Activated naive CD8-positive, alpha-beta T cell treated with anti-CD3 and anti-CD28 coated beads, Interleukin-2, amount 10 ng/mL, durations not matched to agents 7 days and 5 days (primary cell): Measurements from ENCODE around the gene CSMD2. TPM values are rescaled to one million over a fixed set of nuclear protein-coding genes. Genes with fewer than 3 reads are reported as not detected.

Experiments used
- ATAC-seq: fragments of 150-1000 bp; cut with Tn5 transposase; one replicate; pipeline ENCODE4 v1.10.0; 2021; ENCODE audit warnings: low read depth, moderate library complexity
- POLR2A ChIA-PET: fragments of 350-600 bp; sonication (Branson Sonifier 250); formaldehyde crosslinking; loops from one replicate; lab custom pipeline; 2021; ENCODE audit warnings: antibody characterized with exemption; lab: Charles Lee
- DNase-seq: peaks from one replicate; pipeline ENCODE4 v3.0.0; 2021
- H3K27ac Mint-ChIP-seq: one replicate; pipeline ENCODE4 v1.8.0; 2022; ENCODE audit warnings: mild to moderate bottlenecking, mixed read lengths
- H3K27me3 Mint-ChIP-seq: one replicate; pipeline ENCODE4 v1.8.0; 2022; ENCODE audit warnings: mild to moderate bottlenecking, moderate library complexity, mixed read lengths
- H3K36me3 Mint-ChIP-seq: one replicate; pipeline ENCODE4 v1.8.0; 2021; ENCODE audit warnings: mild to moderate bottlenecking, mixed read lengths
- H3K4me1 Mint-ChIP-seq: one replicate; pipeline ENCODE4 v1.8.0; 2021; ENCODE audit warnings: mixed read lengths
- H3K4me3 Mint-ChIP-seq: one replicate; pipeline ENCODE4 v1.8.0; 2022; ENCODE audit warnings: mild to moderate bottlenecking, moderate library complexity, mixed read lengths
- H3K9me3 Mint-ChIP-seq: one replicate; pipeline ENCODE4 v1.8.0; 2021; ENCODE audit warnings: mixed read lengths
- total RNA-seq, 2 experiments: library from RNA; stranded (reverse); gene quantifications; one replicate each; pipeline ENCODE4 v1.2.3, GENCODE V29; 2021

The CSMD2 gene
- total RNA-seq, 2 experiments from 2014 or later: not detected

DNA sequence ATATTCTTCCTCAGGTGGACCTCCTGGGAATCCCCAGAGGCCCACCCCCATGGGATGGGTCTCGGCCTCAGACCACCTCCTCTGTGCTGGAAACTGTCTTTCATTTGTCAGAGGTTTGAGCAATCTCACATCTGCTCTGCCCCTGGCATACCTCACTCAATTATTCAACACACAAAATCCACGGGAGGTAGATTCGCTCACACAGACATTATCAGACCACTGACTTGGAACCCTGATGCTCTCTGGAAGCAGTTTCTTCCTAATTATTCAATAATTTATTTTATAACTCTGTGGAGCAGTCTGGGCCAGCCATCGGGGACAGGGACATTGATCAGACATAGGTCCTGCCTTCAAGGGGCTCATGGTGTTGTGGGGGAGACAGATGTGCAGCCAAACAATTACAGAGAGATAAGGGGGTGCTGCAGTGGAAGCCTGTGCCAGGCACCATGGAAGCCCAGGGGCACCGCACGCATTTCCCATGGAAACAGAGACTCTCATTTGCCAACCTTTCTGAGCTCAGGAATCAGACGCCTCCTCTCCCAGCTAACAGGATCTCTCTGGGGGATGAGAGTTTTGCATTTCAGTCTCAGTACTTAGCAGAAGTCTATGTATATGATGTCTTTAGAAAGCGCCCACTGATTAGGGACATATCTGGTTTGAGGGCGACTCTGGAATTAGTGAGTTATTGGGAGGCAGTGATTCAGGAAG lies 204.7 kb downstream of the CSMD2 start:
- POLR2A ChIA-PET: no interaction called here
- Mint-ChIP-seq H3K36me3 (no peaks in the 10 kb centered on the region), H3K27me3 (peaks cover 7% of the 10 kb centered on the region), H3K4me1 (no peaks in the 10 kb centered on the region), H3K9me3 (no peaks in the 10 kb centered on the region), H3K27ac (no peak overlapping the region), H3K4me3 (no peak overlapping the region)
- ATAC-seq (no peak), DNase-seq (no peak)

DNA sequence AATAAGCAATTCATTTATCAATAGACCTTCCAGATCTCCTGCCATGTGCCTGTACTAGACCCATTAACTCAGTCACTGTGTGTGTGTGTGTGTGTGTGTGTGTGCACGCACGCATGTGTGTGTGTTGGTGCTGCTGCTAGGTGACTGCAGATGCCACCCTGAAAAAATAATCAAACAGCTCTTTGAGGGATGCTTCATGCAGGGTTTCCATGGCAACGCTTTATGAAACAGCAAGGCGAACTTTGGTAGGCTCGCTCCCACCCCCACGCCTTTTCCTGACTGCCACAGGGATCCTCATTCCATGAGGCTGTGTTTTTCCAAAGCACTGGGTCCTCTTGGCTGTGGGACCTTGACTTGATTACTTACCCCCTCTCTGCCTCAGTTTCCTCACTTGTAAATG lies 207.2 kb downstream of the CSMD2 start:
- POLR2A ChIA-PET: no interaction called here
- DNase-seq (no peak), ATAC-seq (no peak)
- peaks cover 7% of the 10 kb centered on the region for H3K27me3 Mint-ChIP-seq
- H3K4me3 Mint-ChIP-seq: no peak overlapping the region
- no peak overlapping the region for H3K27ac Mint-ChIP-seq
- H3K9me3 Mint-ChIP-seq: no peaks in the 10 kb centered on the region
- H3K4me1 Mint-ChIP-seq: no peaks in the 10 kb centered on the region
- H3K36me3 Mint-ChIP-seq: no peaks in the 10 kb centered on the region

DNA sequence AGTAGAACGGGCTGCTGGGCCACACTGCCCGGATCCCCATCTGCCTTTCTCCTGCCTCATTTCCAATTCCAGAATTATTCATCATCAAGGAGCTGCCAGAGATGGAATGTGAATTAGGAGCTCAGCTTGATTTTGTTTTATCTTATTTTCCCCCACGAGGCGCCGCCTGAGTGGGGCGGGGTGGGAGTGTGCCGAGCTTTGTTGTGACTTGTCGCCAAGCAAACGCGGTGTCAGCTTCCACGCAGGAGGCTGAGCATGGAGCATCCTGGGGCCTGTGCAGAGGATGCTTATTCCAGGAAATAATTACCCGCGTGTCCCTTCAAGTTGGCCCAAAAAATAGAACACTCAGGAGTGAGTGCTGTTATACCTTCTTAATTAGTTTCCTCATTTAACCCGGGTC lies 209.9 kb downstream of the CSMD2 start:
- Mint-ChIP-seq H3K9me3 (no peaks in the 10 kb centered on the region), H3K27me3 (peaks cover 4% of the 10 kb centered on the region), H3K4me3 (no peak overlapping the region), H3K4me1 (no peaks in the 10 kb centered on the region), H3K27ac (no peak overlapping the region), H3K36me3 (no peaks in the 10 kb centered on the region)
- POLR2A ChIA-PET: no interaction called here
- DNase-seq (no peak), ATAC-seq (no peak)

DNA sequence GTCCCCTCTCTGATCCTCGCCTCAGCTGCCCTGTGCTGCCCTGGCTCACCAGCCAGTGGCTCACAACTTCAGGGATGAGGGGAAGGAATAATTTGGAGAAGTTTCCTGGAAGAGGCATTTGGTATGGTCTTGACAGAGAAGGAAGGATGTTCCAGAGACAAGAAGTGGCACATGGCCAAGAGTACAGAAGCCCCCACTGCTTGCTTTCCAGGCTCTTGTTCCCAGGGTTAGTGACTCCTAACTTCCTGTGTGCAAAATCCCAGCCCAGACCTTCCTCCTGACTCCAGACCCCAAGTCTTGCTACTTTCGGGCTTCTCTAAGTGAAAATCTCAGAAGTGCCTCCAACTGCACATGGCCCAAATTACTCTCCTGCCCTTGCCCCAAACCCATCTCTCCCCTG lies 215.5 kb downstream of the CSMD2 start:
- Mint-ChIP-seq H3K4me3 (no peak overlapping the region), H3K27ac (no peak overlapping the region), H3K4me1 (no peaks in the 10 kb centered on the region), H3K36me3 (no peaks in the 10 kb centered on the region), H3K9me3 (no peaks in the 10 kb centered on the region), H3K27me3 (no peaks in the 10 kb centered on the region)
- POLR2A ChIA-PET: no interaction called here
- ATAC-seq: no peak
- no peak for DNase-seq

DNA sequence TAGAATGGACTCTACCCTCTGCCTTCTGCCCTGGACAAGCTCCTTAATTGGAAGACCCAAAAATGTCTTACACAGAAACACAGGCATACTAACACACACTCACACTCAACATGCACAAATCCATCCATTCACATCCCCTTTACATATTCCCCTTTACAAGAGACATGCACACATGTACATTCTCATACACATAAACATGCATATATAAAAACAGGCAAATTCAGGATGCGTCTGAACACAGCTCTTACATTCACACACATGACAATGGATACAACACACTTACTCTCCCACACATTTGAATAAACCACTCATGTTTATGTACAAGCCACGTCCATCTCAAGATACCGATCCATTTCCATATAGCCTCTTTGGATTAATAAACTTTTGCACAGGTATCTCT lies 216.7 kb downstream of the CSMD2 start:
- POLR2A ChIA-PET: no interaction called here
- Mint-ChIP-seq H3K4me1 (no peaks in the 10 kb centered on the region), H3K4me3 (no peak overlapping the region), H3K36me3 (no peaks in the 10 kb centered on the region), H3K9me3 (no peaks in the 10 kb centered on the region), H3K27me3 (no peaks in the 10 kb centered on the region), H3K27ac (no peak overlapping the region)
- ATAC-seq (no peak), DNase-seq (no peak)

DNA sequence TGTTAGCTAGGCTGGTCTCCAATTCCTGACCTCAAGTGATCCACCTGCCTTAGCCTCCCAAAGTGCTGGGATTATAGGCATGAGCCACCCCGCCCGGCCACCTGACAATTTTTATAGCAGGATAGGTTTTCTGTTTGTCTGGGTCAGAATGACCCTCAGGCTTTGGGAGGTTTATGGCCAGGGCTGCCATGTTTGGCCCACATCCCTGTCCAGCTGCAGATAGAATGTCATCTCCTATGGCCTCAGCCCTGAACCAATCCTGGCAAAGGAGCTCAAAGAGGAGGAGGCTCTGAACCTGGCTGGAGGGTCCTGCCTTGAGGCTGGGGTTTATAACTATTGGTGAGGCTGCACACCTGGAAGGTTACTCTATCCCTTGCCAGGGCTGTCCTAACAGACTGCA lies 218.2 kb downstream of the CSMD2 start:
- Mint-ChIP-seq H3K4me3 (no peak overlapping the region), H3K27me3 (no peaks in the 10 kb centered on the region), H3K27ac (no peak overlapping the region), H3K4me1 (no peaks in the 10 kb centered on the region), H3K9me3 (no peaks in the 10 kb centered on the region), H3K36me3 (no peaks in the 10 kb centered on the region)
- ATAC-seq: no peak
- POLR2A ChIA-PET: no interaction called here
- no peak for DNase-seq

DNA sequence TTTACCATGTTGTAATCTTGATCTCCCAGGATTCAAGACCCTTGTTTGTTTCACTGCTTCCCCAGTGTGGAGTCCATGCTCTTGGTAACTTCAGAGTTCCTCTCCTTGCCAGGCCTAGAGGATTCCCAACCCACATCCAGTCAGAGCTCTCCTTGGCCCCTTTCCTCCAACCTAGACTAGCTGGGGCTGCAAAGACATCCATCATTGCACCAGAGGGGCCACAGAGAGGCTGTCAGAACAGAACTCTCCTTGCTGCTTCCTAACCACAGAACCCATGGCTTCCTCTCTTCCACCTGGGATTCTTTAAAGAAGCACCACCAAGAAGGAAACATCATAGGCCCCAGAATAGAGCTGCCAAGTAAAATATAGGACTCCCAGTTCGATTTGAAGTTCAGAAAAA lies 220.2 kb downstream of the CSMD2 start:
- no peaks in the 10 kb centered on the region for H3K27me3 Mint-ChIP-seq
- POLR2A ChIA-PET: no interaction called here
- no peak overlapping the region for H3K4me3 Mint-ChIP-seq
- no peak for ATAC-seq
- H3K4me1 Mint-ChIP-seq: no peaks in the 10 kb centered on the region
- peaks cover 1% of the 10 kb centered on the region for H3K36me3 Mint-ChIP-seq
- peaks cover 1% of the 10 kb centered on the region for H3K9me3 Mint-ChIP-seq
- no peak for DNase-seq
- H3K27ac Mint-ChIP-seq: no peak overlapping the region

DNA sequence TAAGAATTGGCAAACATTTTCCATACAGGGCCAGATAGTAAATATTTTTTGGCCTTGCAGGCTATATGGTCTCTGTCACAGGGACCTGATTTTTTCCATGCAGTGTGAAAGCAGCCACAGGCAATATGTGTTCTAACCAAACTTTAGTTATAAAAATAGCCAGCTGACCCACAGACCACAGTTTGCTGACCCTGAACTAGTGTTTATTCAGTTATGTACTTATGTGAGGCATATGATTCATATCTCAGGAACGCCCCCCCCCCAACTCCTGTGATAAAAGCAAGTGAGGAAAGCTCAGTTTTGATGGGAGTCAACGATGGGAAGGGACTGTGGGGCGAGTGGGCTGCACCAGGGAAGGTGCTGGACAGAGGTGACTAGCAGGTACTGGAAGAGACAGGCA lies 221.1 kb downstream of the CSMD2 start:
- Mint-ChIP-seq H3K4me1 (no peaks in the 10 kb centered on the region), H3K27ac (no peak overlapping the region), H3K27me3 (no peaks in the 10 kb centered on the region), H3K36me3 (peaks cover 1% of the 10 kb centered on the region), H3K9me3 (peaks cover 2% of the 10 kb centered on the region), H3K4me3 (no peak overlapping the region)
- DNase-seq (no peak), ATAC-seq (no peak)
- POLR2A ChIA-PET: no interaction called here

DNA sequence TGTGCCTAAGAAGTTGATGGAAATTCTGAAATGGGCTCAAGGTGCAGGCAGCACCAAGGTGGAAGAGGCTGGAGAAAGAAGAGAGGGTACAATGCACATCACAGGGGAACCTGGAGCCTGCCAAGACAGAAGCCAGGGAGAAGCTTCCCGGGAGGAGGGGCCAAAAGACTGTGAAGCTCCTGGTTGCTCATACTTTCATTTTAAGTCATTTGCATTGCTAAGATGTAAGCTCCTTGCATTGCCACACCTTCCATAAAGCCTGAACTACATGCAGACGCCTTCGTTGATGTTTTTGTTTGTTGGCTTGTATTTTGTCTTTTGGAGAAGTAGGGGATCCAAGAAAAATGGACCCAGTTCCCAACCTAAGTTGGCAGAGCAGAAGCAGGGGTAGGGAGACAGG lies 232.2 kb downstream of the CSMD2 start:
- Mint-ChIP-seq H3K9me3 (peaks cover 3% of the 10 kb centered on the region), H3K27me3 (no peaks in the 10 kb centered on the region), H3K4me3 (no peak overlapping the region), H3K27ac (no peak overlapping the region), H3K36me3 (no peaks in the 10 kb centered on the region), H3K4me1 (no peaks in the 10 kb centered on the region)
- POLR2A ChIA-PET: no interaction called here
- no peak for DNase-seq
- no peak for ATAC-seq

DNA sequence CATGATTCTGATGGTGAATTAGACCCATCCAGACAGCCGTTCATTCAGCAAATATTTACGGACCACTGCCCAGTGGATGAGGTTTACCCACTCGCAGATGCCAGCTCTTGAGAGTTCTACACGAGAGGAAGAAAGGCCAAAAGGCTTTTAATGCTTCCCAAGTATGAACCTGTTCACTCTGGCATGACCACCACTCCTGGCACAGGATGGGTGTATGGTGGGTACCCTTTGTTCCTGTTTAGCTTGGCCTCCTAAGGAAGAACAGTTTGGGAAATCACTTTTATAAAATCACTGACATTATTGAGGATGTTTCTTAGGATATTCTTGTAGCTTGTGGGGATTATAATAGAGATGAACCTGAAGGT lies 233.9 kb downstream of the CSMD2 start:
- DNase-seq: no peak
- Mint-ChIP-seq H3K27ac (no peak overlapping the region), H3K36me3 (no peaks in the 10 kb centered on the region), H3K27me3 (no peaks in the 10 kb centered on the region), H3K9me3 (no peaks in the 10 kb centered on the region), H3K4me1 (no peaks in the 10 kb centered on the region), H3K4me3 (no peak overlapping the region)
- ATAC-seq: no peak
- POLR2A ChIA-PET: no interaction called here

DNA sequence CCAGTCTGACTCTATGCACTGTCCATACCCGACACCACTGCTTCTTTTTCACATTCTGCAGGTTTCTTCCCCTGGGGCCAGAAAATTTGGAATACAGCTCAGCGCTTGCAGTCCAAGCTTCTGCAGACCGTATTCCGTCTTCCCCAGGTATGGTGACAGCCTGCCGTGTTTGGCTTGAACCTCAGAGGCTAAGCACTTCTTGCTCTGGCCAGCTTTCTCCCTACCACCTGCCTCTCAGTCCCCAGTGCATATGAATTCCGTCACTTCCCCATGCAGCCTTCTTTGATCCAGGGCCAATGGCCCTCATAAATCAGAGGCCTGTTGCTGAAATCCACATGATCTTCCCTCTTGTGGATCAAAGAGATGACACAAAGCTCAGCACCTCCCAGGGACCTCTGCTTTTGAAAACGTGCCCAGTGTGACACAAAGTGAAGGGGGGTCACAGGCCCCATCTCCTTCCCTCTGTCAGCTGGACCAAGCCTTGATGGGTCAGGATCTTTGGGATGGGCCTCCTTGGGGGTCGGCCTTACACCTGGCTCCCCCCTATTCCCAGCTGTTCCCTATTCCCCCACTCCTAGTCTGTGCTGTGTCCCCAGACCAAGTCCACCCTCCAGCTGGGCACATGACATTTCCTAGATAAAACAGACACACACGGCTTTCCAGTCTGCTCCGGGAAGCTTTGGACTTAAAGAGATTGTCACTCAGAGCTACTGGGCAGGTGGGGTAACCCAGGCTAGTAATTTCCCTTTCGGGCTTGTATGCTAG lies 234.5 kb downstream of the CSMD2 start:
- Mint-ChIP-seq H3K4me3 (no peak overlapping the region), H3K9me3 (peaks cover 1% of the 10 kb centered on the region), H3K4me1 (no peaks in the 10 kb centered on the region), H3K27me3 (peaks cover 5% of the 10 kb centered on the region), H3K36me3 (no peaks in the 10 kb centered on the region), H3K27ac (no peak overlapping the region)
- POLR2A ChIA-PET: no interaction called here
- no peak for ATAC-seq
- no peak for DNase-seq

DNA sequence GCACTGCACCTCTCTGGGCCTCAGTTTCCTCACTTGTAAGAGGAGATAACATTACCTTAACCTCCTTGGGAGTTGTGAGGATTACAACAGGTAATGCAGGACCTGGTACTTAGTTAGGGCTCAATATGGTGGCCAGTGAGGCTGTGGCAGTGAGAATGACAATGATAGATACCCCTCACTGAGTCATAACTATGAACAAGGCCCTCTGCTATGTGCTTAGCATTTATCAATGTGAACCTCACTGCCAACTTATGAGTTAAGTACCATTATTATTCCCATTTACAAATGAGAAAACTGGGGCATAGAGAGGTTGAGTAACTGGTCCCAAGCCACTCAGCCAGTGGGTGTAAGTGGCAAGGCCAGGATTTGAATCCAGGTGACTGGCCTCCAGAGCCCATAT lies 236.8 kb downstream of the CSMD2 start:
- POLR2A ChIA-PET: no interaction called here

DNA sequence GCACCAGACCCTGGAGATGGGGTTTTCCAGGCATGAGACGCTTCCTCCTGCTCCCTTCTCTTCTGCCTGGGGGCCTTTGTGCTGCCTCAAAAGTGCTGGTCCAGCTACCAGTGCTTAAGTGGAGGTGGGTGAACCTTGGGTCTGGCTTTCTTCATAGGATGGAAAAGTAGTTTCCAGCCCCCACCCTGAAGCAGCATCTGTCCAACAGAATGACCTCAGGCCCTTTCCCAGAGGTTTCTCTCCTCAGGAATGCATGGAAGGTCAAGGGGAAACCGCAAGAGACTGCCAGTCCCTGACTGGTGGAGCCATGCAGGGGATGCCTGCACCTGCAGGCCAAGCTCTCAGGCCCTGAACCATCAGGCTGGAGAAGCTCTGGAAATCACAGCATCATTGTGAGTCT lies 237.3 kb downstream of the CSMD2 start:
- Mint-ChIP-seq H3K27me3 (peaks cover 5% of the 10 kb centered on the region), H3K9me3 (peaks cover 1% of the 10 kb centered on the region), H3K4me1 (no peaks in the 10 kb centered on the region), H3K36me3 (no peaks in the 10 kb centered on the region), H3K27ac (no peak overlapping the region), H3K4me3 (no peak overlapping the region)
- ATAC-seq (no peak), DNase-seq (no peak)
- POLR2A ChIA-PET: no interaction called here

More for the DNA sequence above, 236.8 kb downstream of the CSMD2 start:
- DNase-seq (no peak), ATAC-seq (no peak)
- Mint-ChIP-seq H3K36me3 (no peaks in the 10 kb centered on the region), H3K9me3 (peaks cover 1% of the 10 kb centered on the region), H3K27me3 (peaks cover 5% of the 10 kb centered on the region), H3K4me3 (no peak overlapping the region), H3K4me1 (no peaks in the 10 kb centered on the region), H3K27ac (no peak overlapping the region)

DNA sequence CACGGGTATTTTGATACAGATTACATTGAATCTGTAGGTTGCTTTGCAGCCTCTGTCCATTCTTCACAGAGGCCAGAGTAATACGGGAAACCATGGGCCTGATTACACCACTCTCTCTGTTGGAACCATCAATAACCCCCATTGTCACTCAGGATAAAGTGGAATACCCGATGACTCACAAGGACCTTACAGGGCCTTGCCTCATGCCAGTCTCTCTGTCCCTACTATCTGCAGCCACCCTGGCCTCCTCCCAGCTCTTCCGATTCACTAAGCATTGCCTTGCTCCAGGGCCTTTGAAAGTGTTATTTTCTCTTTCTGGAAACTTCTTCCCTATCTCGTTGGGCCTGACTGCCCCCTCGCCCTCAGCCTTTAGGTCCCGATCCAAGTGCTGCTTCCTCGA lies 239.4 kb downstream of the CSMD2 start:
- Mint-ChIP-seq H3K4me1 (no peaks in the 10 kb centered on the region), H3K9me3 (peaks cover 1% of the 10 kb centered on the region), H3K36me3 (no peaks in the 10 kb centered on the region), H3K4me3 (no peak overlapping the region), H3K27me3 (peaks cover 5% of the 10 kb centered on the region), H3K27ac (no peak overlapping the region)
- ATAC-seq: no peak
- DNase-seq: no peak
- POLR2A ChIA-PET: no interaction called here
